HFFc6 (cell line): ENCODE results near the gene OR12D3. TPM values are rescaled to one million over a fixed set of nuclear protein-coding genes. Genes with fewer than 3 reads are reported as not detected.

Experiments
- DNase-seq: peaks from one replicate; pipeline ENCODE4 v3.0.0-alpha.2; 2018
- H3K27ac Mint-ChIP-seq: 2 replicates; pipeline ENCODE4 v1.8.0; 2020; ENCODE audit warnings: mild to moderate bottlenecking, mixed read lengths
- H3K27me3 Mint-ChIP-seq: 2 replicates; pipeline ENCODE4 v1.8.0; 2021; ENCODE audit warnings: mild to moderate bottlenecking, moderate library complexity, mixed read lengths; ENCODE audit not compliant: insufficient read depth
- H3K36me3 Mint-ChIP-seq: 2 replicates; pipeline ENCODE4 v1.8.0; 2021; ENCODE audit warnings: low read depth, mixed read lengths
- H3K4me1 Mint-ChIP-seq: 2 replicates; pipeline ENCODE4 v1.8.0; 2020; ENCODE audit warnings: low read depth, mixed read lengths
- H3K4me3 Mint-ChIP-seq: 2 replicates; pipeline ENCODE4 v1.8.0; 2020; ENCODE audit warnings: mild to moderate bottlenecking, moderate library complexity, mixed read lengths
- H3K9me3 Mint-ChIP-seq: 2 replicates; pipeline ENCODE4 v1.8.0; 2020; ENCODE audit warnings: mild to moderate bottlenecking, mixed read lengths
- long read RNA-seq: library from polyadenylated mRNA; unstranded; transcript quantifications from one replicate; pipeline ENCODE4 v2.0.0, GENCODE V29; 2019
- total RNA-seq, 6 experiments: library from RNA; stranded (reverse); fragmentation: NEBNext Ultra II Directional; extraction: Animal tissue kit (Norgen Biotek cat#: 25700); gene quantifications; 2 replicates in 1 of 6; 3 replicates in 5 of 6; pipeline ENCODE4 v1.2.3, GENCODE V29; 2021
- TF ChIP-seq, protein P1 (sequence below): fragments of 200-600 bp; sonication (generic); IDR thresholded peaks from 2 replicates; pipeline ENCODE4 v1.5.0; 2021; ENCODE audit warnings: antibody characterized with exemption, mild to moderate bottlenecking

The OR12D3 gene, protein sequence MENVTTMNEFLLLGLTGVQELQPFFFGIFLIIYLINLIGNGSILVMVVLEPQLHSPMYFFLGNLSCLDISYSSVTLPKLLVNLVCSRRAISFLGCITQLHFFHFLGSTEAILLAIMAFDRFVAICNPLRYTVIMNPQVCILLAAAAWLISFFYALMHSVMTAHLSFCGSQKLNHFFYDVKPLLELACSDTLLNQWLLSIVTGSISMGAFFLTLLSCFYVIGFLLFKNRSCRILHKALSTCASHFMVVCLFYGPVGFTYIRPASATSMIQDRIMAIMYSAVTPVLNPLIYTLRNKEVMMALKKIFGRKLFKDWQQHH
- not detected for total RNA-seq
- long read RNA-seq = 0 reads

DNA sequence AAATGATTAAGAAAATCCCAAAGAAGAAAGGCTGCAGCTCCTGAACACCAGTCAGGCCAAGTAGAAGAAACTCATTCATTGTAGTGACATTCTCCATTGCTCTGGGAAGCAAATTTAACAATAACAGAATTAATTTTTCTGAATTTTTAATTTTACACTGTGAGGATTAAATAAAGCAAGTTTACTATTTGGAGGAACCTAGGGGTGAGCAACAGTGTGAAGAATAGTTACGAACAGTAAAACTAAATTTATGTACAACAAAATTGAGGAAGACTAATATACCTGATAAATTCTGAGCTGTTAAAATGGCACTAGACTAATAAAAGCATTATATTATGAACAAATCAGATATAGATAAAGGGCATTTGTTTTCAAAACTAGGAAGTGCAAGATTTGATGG is at the start of gene OR12D3:
Gene OR12D3 (minus strand): TSS at position 101 of the 400 bp plus-strand sequence. CDS start 4 bp downstream, at position 97.
- Mint-ChIP-seq H3K4me1 (no peaks in the 10 kb centered on the region), H3K27me3 (no peaks in the 10 kb centered on the region), H3K36me3 (no peaks in the 10 kb centered on the region), H3K9me3 (peaks cover 48% of the 10 kb centered on the region), H3K4me3 (no peak within 1 kb of the TSS), H3K27ac (no peak within 1 kb of the TSS)
- no peak for DNase-seq
- TF ChIP-seq, protein P1, sequence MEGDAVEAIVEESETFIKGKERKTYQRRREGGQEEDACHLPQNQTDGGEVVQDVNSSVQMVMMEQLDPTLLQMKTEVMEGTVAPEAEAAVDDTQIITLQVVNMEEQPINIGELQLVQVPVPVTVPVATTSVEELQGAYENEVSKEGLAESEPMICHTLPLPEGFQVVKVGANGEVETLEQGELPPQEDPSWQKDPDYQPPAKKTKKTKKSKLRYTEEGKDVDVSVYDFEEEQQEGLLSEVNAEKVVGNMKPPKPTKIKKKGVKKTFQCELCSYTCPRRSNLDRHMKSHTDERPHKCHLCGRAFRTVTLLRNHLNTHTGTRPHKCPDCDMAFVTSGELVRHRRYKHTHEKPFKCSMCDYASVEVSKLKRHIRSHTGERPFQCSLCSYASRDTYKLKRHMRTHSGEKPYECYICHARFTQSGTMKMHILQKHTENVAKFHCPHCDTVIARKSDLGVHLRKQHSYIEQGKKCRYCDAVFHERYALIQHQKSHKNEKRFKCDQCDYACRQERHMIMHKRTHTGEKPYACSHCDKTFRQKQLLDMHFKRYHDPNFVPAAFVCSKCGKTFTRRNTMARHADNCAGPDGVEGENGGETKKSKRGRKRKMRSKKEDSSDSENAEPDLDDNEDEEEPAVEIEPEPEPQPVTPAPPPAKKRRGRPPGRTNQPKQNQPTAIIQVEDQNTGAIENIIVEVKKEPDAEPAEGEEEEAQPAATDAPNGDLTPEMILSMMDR = no peak

DNA sequence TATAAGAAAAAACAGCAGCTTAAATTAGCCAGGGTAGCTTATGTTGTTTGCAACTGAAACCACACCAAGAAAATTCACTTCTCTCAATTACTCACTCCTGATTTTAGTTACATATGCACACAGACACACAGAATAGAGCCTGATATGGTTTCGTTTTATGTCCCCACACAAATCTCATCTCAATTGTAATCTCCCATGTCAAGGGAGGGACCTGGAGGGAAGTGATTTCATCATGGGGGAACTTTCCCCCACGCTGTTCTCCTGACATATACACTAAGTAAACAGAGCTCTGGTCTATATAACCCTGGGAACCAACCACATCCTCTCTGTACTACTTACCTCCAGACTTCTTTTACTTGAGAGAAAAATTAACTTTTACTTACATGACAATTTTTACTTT is 49.5 kb upstream of the OR12D3 start:
- TF ChIP-seq, protein P1 = no peak
- H3K9me3 Mint-ChIP-seq = peaks cover 43% of the 10 kb centered on the region
- no peak overlapping the region for H3K4me3 Mint-ChIP-seq
- H3K36me3 Mint-ChIP-seq = no peaks in the 10 kb centered on the region
- no peaks in the 10 kb centered on the region for H3K4me1 Mint-ChIP-seq
- no peak overlapping the region for H3K27ac Mint-ChIP-seq
- DNase-seq = no peak
- H3K27me3 Mint-ChIP-seq = no peaks in the 10 kb centered on the region; the same call in none of the 2 replicates

DNA sequence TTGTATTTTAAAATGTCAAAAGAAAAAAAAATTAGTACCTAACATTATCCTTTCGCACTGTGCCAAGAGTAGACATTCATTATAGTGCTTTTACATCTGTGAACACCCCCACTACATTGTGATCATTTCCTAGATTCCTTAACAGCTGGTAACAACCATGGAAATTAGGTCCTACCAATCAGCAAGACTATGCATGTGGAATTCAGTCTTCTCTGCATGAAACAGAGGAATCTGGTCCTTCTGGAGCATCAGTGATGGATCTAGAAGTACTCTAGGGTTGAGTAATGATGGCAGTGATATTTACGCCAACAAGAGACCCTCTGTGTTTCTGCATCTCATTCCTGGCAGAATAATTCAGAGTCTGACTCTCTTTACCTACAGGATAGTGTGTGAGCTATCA is 49.1 kb upstream of the OR12D3 start:
- Mint-ChIP-seq H3K27ac (no peak overlapping the region), H3K9me3 (peaks cover 43% of the 10 kb centered on the region), H3K36me3 (no peaks in the 10 kb centered on the region), H3K4me3 (no peak overlapping the region), H3K27me3 (no peaks in the 10 kb centered on the region; the same call in none of the 2 replicates), H3K4me1 (no peaks in the 10 kb centered on the region)
- no peak for DNase-seq
- TF ChIP-seq, protein P1 = no peak

DNA sequence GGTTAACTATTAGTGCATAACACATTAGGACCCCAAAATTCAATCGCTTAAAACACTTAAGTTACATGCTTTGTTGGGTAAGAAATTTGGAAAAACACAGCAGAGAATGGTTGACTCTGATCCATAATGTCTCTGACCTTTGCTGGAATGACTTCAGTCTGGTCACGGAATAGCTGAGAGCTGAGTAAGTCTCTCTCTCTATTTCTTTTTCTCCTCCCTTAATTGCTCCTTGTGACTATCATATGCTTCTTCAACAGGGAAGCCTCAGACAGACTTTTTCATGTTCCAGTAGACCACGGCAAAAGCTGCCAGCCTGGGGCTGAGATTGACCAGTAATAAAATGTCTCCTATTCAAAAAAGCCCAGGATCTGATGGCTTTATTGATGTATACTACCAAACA is 44.4 kb upstream of the OR12D3 start:
- no peaks in the 10 kb centered on the region for H3K4me1 Mint-ChIP-seq
- H3K27me3 Mint-ChIP-seq = no peaks in the 10 kb centered on the region; the same call in 1 of the 2 replicates
- TF ChIP-seq, protein P1 = no peak
- H3K9me3 Mint-ChIP-seq = peaks cover 33% of the 10 kb centered on the region
- H3K4me3 Mint-ChIP-seq = no peak overlapping the region
- H3K27ac Mint-ChIP-seq = no peak overlapping the region
- DNase-seq = no peak
- H3K36me3 Mint-ChIP-seq = no peaks in the 10 kb centered on the region

DNA sequence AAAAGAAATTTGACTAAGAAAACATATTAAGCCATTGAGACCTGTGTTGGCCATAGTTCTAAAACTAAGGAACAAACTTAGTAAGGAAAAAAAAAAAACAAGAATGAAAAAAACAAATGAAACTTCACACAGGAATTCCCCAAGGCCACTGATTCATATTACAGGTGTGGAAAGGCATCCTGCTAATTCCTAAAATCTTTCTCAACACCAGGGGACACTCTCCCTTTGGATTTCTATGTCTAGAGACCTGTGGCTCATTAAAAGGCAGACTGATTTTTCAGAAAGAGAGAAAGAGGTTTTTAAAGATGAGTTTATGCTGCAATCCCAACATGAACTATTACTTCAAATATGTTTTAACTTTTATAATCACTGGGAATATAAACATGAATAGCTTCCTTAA is 39.5 kb upstream of the OR12D3 start, which contains the start of gene OR12D1:
Gene OR12D1 (plus strand): TSS at position 341 of the 400 bp plus-strand sequence.
- Mint-ChIP-seq H3K4me1 (no peaks in the 10 kb centered on the region), H3K36me3 (no peaks in the 10 kb centered on the region), H3K4me3 (no peak within 1 kb of the TSS), H3K27ac (no peak within 1 kb of the TSS), H3K9me3 (peaks cover 12% of the 10 kb centered on the region), H3K27me3 (no peaks in the 10 kb centered on the region; the same call in 1 of the 2 replicates)
- TF ChIP-seq, protein P1 = no peak
- no peak for DNase-seq
